Measurements from ENCODE around the gene SLC12A9.

SLC12A9 gene

DNA sequence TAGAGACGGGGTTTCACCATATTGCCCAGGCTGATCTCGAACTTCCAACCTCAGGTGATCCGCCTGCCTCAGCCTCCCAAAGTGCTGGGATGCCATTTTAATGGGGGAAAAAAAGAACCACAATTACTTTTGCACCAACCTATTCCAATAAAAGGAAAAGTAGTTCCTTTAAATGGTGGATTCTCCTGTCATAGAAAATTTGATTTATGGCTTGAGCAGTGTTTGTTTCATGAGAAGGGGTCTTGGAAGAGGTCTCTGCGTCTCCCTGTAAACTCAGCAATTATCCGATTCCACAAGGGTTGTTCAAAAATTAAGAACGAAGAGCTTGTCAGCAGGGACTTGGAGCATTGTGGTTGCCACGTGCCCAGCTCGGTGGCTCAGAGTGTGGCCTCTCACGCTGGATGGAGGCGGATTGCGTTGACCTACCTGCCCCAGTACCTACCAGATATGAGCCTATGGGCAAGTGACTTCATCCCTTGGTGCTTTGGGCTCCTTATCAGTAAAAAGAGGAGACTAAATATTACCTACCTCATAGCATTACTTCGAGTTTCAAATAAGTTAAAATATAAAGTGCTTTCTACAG, 11.8 kb downstream of the SLC12A9 start:
- DNase-seq = no peak

DNA sequence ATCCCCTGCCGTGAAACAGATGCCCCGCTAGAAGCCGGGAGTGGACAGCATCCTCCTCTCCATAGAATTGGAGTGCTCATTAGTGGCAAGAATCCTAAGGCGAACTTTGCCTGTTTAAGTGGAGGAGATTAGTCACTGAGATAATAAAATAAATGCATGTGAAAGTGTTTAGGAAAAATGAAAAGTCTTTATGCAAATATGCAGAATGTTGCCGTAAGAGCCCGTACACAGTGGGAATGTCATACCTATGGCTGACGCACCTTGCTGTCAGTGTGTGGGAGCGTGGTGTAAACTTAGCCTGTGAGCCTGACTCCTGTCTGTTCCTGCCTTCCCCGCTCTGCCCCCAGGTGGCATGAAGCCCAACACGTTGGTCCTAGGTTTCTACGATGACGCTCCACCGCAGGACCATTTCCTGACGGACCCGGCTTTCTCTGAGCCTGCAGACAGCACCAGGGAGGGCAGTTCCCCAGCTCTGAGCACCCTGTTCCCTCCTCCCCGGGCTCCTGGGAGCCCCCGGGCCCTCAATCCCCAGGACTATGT, 12.9 kb downstream of the SLC12A9 start:
- peak; percentile 29 for DNase-seq

DNA sequence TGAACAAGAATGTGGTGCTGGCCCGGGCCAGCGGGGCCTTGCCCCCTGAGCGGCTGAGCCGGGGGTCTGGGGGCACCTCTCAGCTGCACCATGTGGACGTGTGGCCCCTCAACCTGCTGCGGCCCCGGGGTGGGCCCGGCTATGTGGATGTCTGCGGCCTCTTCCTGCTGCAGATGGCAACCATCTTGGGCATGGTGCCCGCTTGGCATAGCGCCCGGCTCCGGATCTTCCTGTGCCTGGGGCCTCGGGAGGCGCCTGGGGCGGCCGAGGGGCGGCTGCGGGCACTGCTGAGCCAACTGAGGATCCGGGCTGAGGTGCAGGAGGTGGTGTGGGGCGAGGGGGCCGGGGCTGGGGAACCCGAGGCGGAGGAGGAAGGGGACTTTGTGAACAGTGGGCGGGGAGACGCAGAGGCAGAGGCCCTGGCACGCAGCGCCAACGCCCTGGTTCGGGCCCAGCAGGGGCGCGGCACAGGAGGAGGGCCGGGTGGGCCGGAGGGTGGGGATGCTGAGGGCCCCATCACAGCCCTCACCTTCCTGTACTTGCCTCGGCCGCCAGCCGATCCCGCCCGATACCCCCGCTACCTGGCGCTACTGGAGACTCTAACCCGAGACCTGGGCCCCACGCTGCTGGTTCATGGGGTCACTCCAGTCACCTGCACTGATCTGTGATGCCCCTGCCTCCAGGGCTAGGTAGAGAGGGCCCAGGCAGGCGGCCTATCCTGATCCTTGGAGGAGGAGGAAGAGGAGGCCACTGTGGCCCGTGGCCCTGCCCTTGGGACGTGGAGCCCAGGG, 13.6 kb downstream of the SLC12A9 start:
- DNase-seq = peak; percentile 76

- DNase-seq = no peak
Measured at GRCh38 chr7:100866729-100867039, 14.2 kb downstream of the SLC12A9 start.

GRCh38 chr7:100867040-100867775, 14.7 kb downstream of the SLC12A9 start, which contains the start of gene TRIP6:
Gene TRIP6, plus strand, starts transcription at chr7:100867387. Its CDS starts 111 bp downstream, at chr7:100867498.
- DNase-seq = peak; percentile 23

DNA sequence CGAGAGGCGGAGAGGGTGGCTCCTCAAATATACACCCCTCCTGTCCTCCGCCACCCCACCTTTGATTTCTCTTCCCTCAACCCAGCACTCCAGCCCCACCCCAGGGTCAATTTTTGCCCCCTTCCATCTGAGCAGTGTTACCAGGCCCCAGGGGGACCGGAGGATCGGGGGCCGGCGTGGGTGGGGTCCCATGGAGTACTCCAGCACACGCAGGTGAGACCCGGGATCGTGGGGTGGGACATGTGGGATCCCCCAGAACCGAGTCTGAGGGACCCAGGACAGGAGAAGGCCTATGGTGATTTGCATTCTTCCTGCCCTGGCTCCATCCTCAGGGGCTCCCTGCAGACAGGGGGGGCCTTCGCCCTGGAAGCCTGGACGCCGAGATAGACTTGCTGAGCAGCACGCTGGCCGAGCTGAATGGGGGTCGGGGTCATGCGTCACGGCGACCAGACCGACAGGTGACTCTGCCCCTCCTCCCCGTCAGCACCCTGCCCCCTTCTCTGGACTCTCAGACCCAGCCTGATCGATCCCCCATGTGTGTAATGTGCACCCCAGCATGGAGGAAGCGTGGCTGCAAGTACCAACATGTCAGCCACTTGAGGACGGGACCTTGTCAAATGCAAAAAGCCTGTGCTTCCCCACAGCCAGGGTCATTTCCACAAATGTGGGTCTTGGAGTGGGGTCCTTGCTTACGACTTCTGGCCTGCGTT, 15.4 kb downstream of the SLC12A9 start:
- DNase-seq = no peak

DNA sequence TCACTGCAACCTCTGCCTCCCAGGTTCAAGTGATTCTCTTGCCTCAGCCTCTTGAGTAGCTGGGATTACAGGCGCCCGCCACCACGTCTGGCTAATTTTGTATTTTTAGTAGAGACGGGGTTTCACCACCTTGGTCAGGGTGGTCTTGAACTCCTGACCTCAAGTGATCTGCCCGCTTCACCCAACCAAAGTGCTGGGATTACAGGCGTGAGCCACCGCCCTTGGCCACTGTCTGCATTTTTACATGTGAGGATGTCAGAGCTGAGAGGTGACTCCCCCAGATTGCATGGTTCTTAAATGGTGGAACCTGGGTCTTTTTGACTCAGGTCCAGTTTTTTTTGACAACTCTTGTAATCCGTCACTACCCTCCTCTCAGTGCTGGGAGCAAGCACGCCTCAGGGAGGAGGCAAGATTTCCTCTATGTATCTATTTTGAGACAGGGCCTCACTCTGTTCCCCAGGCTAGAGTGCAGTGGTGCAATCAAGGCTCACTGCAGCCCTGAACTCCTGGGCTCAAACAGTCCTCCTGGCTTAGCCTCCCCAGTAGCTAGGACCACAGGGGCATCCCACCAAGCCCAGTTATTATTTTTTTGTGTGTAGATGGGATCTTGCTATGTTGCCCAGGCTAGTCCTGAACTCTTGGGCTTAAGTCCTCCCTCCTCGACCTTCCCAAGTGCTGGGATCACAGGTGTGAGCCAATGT, 21.2 kb downstream of the SLC12A9 start:
- no peak for DNase-seq

- DNase-seq = no peak
Measured at GRCh38 chr7:100874300-100874576, 21.7 kb downstream of the SLC12A9 start.

- DNase-seq = peak; percentile 97
Measured at GRCh38 chr7:100874577-100875355, 22.3 kb downstream of the SLC12A9 start, which contains the start of gene SRRT. Gene SRRT, plus strand, starts transcription at chr7:100875103. Its CDS starts 488 bp downstream, at chr7:100875591.

DNA sequence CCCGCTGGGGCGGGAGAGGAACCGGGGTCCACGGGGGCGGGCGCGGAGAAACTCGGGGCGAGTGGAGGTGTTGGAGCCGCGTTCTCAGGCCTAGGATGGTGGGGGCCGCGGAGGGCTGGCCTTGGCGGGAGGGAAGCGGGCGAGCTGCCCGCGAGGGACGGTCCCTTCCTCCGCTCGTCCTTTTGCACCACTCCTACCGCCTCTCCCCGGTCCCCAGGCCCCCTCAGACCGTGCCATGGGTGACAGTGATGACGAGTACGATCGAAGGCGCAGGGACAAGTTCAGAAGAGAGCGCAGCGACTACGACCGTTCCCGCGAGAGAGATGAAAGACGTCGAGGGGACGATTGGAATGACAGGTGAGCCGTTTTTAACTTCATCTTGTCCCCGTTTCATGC, 22.8 kb downstream of the SLC12A9 start:
- no peak for DNase-seq

GRCh38 chr7:100878013-100878412, 25.5 kb downstream of the SLC12A9 start:
- no peak for DNase-seq

- DNase-seq = no peak
Measured at GRCh38 chr7:100878685-100879084, 26.2 kb downstream of the SLC12A9 start.

- no peak for DNase-seq
Measured at GRCh38 chr7:100879685-100880261, 27.3 kb downstream of the SLC12A9 start.

- DNase-seq = no peak
Measured at GRCh38 chr7:100880645-100881044, 28.1 kb downstream of the SLC12A9 start.

GRCh38 chr7:100881136-100881535, 28.6 kb downstream of the SLC12A9 start:
- no peak for DNase-seq

DNA sequence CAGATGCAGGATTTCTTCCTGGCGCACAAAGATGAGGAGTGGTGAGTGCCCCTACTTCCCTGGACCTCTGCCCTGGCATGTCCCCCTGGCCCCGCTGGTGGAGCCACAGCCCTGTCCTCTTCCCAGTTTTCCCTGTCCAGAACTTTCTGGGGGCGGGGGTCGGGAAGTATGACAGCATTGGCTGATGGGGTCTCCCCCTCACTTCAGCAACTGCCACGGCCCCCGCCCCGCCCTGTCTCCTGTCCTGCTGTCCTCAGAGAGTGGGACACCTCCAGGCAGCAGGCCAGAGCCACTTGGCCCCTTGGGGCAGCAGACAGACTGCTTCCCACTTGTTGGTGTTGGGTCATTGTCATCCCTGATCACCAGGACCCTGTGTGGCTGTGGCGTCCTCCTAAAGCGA, 29.7 kb downstream of the SLC12A9 start:
- DNase-seq = no peak

DNA sequence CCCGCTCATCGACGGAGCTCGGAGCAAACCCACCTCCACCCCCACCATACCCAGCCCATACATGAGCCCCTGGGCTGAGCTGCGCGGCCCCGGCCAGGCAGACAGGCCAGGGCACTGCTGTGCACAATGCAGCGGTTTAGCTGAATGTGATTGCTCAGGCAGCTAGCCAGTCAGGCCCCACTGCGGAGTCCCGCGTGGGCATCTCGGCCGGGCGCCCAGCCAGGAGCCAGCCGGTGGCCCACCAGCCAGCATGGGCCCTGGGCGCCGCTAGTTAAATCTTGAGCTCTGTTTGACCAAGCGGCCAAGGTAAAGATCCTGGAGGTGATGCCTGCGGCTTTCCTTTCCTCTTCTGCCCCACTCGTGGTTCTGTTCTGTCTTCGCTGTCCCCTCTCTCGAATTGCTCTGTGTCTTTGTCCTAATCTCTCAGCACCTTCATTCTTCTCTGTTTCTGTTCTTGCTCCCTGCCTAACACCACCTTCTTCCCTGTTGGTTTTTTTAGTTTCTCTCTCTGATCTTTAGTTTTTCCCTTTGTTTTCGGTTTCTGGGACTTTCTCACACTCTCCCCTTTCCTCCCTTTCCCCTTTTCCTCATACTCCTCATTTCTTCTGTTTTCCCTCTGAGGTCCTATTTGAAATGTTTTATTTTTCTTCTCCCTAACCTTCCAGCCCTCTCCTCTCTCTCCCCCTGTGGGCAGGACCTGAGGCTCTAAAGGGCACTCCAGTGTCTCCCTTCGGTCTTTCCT, 30.4 kb downstream of the SLC12A9 start:
- DNase-seq = no peak

DNA sequence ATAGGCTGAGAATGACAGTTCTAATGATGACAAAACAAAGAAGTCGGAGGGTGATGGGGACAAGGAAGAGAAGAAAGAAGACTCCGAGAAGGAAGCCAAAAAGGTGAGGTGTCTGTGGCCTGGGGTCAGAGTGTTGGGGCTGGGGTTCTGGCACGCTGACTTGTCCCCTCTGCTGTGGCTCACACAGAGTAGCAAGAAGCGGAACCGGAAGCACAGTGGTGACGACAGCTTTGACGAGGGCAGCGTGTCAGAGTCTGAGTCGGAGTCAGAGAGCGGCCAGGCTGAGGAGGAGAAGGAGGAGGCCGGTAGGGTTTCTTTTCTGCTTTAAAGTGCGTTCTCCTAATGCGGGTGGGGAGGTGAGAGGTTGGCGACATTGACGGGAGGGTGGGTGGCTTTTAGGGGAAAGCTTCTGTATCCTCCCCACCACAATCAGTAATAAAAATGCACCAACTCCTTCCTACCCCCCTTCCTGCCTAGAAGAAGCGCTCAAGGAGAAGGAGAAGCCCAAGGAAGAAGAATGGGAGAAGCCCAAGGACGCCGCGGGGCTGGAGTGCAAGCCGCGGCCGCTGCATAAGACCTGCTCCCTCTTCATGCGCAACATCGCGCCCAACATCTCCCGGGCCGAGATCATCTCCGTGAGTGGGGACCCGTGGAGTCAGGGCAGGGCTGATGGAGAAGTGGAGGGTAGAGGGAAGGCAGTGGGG, 32.4 kb downstream of the SLC12A9 start:
- DNase-seq = no peak

- DNase-seq = no peak
Measured at GRCh38 chr7:100885440-100886141, 33.1 kb downstream of the SLC12A9 start.

All from DMS 273 treated with DMSO at 0.1 percent for 48 hours (cell line).